ENCODE measurements around the gene EPDR1.

GRCh38 chr7:37925620-37926019 lies 5.2 kb downstream of the EPDR1 start:
- no peak for TF ChIP-seq CTCF (IDR thresholded peaks at IDR 0.05)
- no peak for TF ChIP-seq POLR2A (IDR thresholded peaks at IDR 0.05)

Data from tibial nerve (tissue), 3 donors.